IMR-90 (cell line): ENCODE measurements around the gene COL25A1. TPM values are rescaled to one million over a fixed set of nuclear protein-coding genes. Genes with fewer than 3 reads are reported as not detected.

Source experiments
- ATAC-seq: fragments of 200-7000 bp; cut with Tn5 transposase; 2 replicates; pipeline ENCODE4 v1.9.1; 2020; ENCODE audit warnings: low read depth, mild to moderate bottlenecking, moderate library complexity
- BruUV-seq: library from RNA; stranded (reverse); fragments of 400-500 nt; replicated peaks from 2 replicates; lab custom pipeline; 2021; lab: Mats Ljungman, UMichigan
- CTCF ChIA-PET: fragments of 300-600 bp; formaldehyde crosslinking; extraction: SDS; loops from one replicate; lab custom pipeline; 2021; ENCODE audit warnings: antibody characterized with exemption; lab: Yijun Ruan, JAX
- POLR2A ChIA-PET: fragments of 300-600 bp; sonication (Branson Sonifier 250); formaldehyde crosslinking; loops from one replicate; lab custom pipeline; 2022; ENCODE audit warnings: antibody characterized with exemption; ENCODE audit not compliant: unreplicated experiment; lab: Charles Lee
- DNase-seq: peaks from one replicate; pipeline ENCODE4 v3.0.0; 2013
- H2AFZ ChIP-seq: replicated peaks from 2 replicates; pipeline ENCODE3; 2013; ENCODE audit warnings: low read length, mild to moderate bottlenecking; ENCODE audit not compliant: poor library complexity
- H2AK5ac ChIP-seq: 2 replicates; pipeline ENCODE4 v1.6.1; 2013; ENCODE audit warnings: low read depth, low read length, inconsistent platforms
- H2AK9ac ChIP-seq: replicated peaks from 2 replicates; pipeline ENCODE3; 2013; ENCODE audit warnings: mild to moderate bottlenecking, low read depth, low read length, moderate library complexity; ENCODE audit not compliant: poor library complexity
- H2BK120ac ChIP-seq: 2 replicates; pipeline ENCODE4 v1.6.1; 2013; ENCODE audit warnings: low read depth, low read length, inconsistent platforms
- H2BK15ac ChIP-seq: 3 replicates; pipeline ENCODE4 v1.6.1; 2013; ENCODE audit warnings: low read depth, low read length, inconsistent platforms
- H2BK20ac ChIP-seq: 2 replicates; pipeline ENCODE4 v1.6.1; 2013; ENCODE audit warnings: low read depth, mild to moderate bottlenecking, inconsistent platforms, low read length, moderate library complexity
- H2BK5ac ChIP-seq: 2 replicates; pipeline ENCODE4 v1.6.1; 2013; ENCODE audit warnings: mild to moderate bottlenecking, low read depth, low read length, inconsistent platforms; ENCODE audit not compliant: poor library complexity, severe bottlenecking
- H3K14ac ChIP-seq: replicated peaks from 2 replicates; pipeline ENCODE4 v1.6.1; 2013; ENCODE audit warnings: low read depth, low read length, inconsistent platforms
- H3K18ac ChIP-seq: 2 replicates; pipeline ENCODE4 v1.6.1; 2013; ENCODE audit warnings: low read depth, low read length, control low read depth
- H3K23ac ChIP-seq: 2 replicates; pipeline ENCODE4 v1.6.1; 2013; ENCODE audit warnings: low read depth, low read length, inconsistent platforms
- H3K27ac ChIP-seq: 2 replicates; pipeline ENCODE4 v1.5.1; 2013; ENCODE audit warnings: mild to moderate bottlenecking, control low read depth, low read length; ENCODE audit not compliant: insufficient read depth
- H3K27me3 ChIP-seq: 2 replicates; pipeline ENCODE4 v1.6.1; 2013; ENCODE audit warnings: low read length; ENCODE audit not compliant: control insufficient read depth, insufficient read depth
- H3K36me3 ChIP-seq: 2 replicates; pipeline ENCODE4 v1.6.1; 2013; ENCODE audit warnings: low read length, mixed read lengths; ENCODE audit not compliant: control insufficient read depth, insufficient read depth
- H3K4ac ChIP-seq: 2 replicates; pipeline ENCODE4 v1.6.1; 2013; ENCODE audit warnings: low read depth, low read length, inconsistent platforms
- H3K4me1 ChIP-seq: 2 replicates; pipeline ENCODE4 v1.6.1; 2013; ENCODE audit warnings: low read length, mixed read lengths; ENCODE audit not compliant: control insufficient read depth, insufficient read depth
- H3K4me2 ChIP-seq: 2 replicates; pipeline ENCODE4 v1.6.1; 2013; ENCODE audit warnings: low read depth, mild to moderate bottlenecking, control low read depth, low read length, moderate library complexity
- H3K4me3 ChIP-seq: 2 replicates; pipeline ENCODE4 v1.5.1; 2013; ENCODE audit warnings: low read depth, mild to moderate bottlenecking, control low read depth, low read length, moderate library complexity; ENCODE audit not compliant: insufficient read depth
- H3K56ac ChIP-seq: 2 replicates; pipeline ENCODE4 v1.6.1; 2013; ENCODE audit warnings: low read length, inconsistent platforms; ENCODE audit not compliant: insufficient read depth; ENCODE audit errors: extremely low read depth
- H3K79me1 ChIP-seq, 2 experiments: 2 replicates each; pipeline ENCODE4 v1.6.1; 2013; ENCODE audit warnings: low read length in 2 of 2, inconsistent platforms in 1 of 2, low read depth in 1 of 2
- H3K9ac ChIP-seq: 2 replicates; pipeline ENCODE4 v1.6.1; 2013; ENCODE audit warnings: low read depth, low read length, control low read depth
- H3K9me1 ChIP-seq: 2 replicates; pipeline ENCODE4 v1.6.1; 2013; ENCODE audit warnings: low read length, inconsistent platforms; ENCODE audit not compliant: insufficient read depth
- H3K9me3 ChIP-seq: 2 replicates; pipeline ENCODE4 v1.6.1; 2013; ENCODE audit warnings: low read length; ENCODE audit not compliant: control insufficient read depth, insufficient read depth
- H4K20me1 ChIP-seq: 2 replicates; pipeline ENCODE4 v1.6.1; 2013; ENCODE audit warnings: low read length, inconsistent platforms; ENCODE audit not compliant: insufficient read depth
- H4K5ac ChIP-seq: 2 replicates; pipeline ENCODE4 v1.6.1; 2013; ENCODE audit warnings: mild to moderate bottlenecking, low read depth, low read length, control low read depth
- H4K8ac ChIP-seq, 2 experiments: 2 replicates each; pipeline ENCODE4 v1.6.1; 2013; ENCODE audit warnings: low read depth in 2 of 2, low read length in 2 of 2, control low read depth in 1 of 2, inconsistent platforms in 1 of 2
- H4K91ac ChIP-seq: 2 replicates; pipeline ENCODE4 v1.6.1; 2013; ENCODE audit warnings: low read depth, low read length, inconsistent platforms; ENCODE audit not compliant: insufficient read depth
- ELK1 ChIP-seq: fragments of 150-350 bp; IDR thresholded peaks from 2 replicates; pipeline ENCODE4 v1.6.1; 2016; ENCODE audit warnings: low read depth, mild to moderate bottlenecking, low read length, moderate library complexity, borderline replicate concordance
- MAZ ChIP-seq: IDR thresholded peaks from 2 replicates; pipeline ENCODE4 v1.6.1; 2012; ENCODE audit warnings: low read depth, mild to moderate bottlenecking, low read length, improper control_type of control experiment, moderate library complexity, borderline replicate concordance
- SMC3 ChIP-seq: fragments of 150-350 bp; IDR thresholded peaks from 2 replicates; pipeline ENCODE4 v1.6.1; 2016; ENCODE audit warnings: low read depth, mild to moderate bottlenecking, antibody characterized with exemption, low read length, moderate library complexity
- dilution Hi-C: fragments of 300-500 bp; cut with HindIII; formaldehyde crosslinking; loops from one replicate; pipeline ENCODE4 v1.14.3; 2018; ENCODE audit warnings: low sequenced_read_pairs; ENCODE audit not compliant: unreplicated experiment
- in situ Hi-C: fragments of 300-500 bp; cut with MboI; formaldehyde crosslinking; loops from 3 replicates; pipeline ENCODE4 v1.14.3; 2019; ENCODE audit warnings: low sequenced_read_pairs, inconsistent platforms, mixed read lengths
- intact Hi-C: fragments of 100-400 bp; cut with micrococcal nuclease; formaldehyde crosslinking; loops from 2 replicates; pipeline ENCODE4 v1.10.0; 2022
- polyA plus RNA-seq, 3 experiments: library from polyadenylated mRNA; depleted of rRNA; stranded (reverse); fragments of >200 nt; gene quantifications; 2 replicates each; pipeline ENCODE4 v1.2.3, GENCODE V29; 2012; ENCODE audit warnings: low replicate concordance in 1 of 3
- total RNA-seq: library from RNA; depleted of rRNA; stranded (reverse); fragments of >200 nt; gene quantifications from 2 replicates; pipeline ENCODE4 v1.2.3, GENCODE V29; 2012

COL25A1 gene
- total and polyA plus RNA-seq, 2 of the 4 experiments (the other 2 are of a cell fraction): under 0.01 to 0.05 TPM

- no TSS peak for BruUV-seq
- in situ Hi-C loops: no loop called here
- intact Hi-C loops: no loop called here
- no peak overlapping the region for H4K91ac ChIP-seq
- no peak overlapping the region for H2AK5ac ChIP-seq
- H2BK20ac ChIP-seq: no peak overlapping the region
- no peaks in the 10 kb centered on the region for H3K4me1 ChIP-seq
- H4K20me1 ChIP-seq: no peaks in the 10 kb centered on the region
- no peak overlapping the region for H3K4me2 ChIP-seq
- no peak overlapping the region for H2BK5ac ChIP-seq
- DNase-seq: no peak
- H3K27me3 ChIP-seq: no peaks in the 10 kb centered on the region
- H3K27ac ChIP-seq: no peak overlapping the region
- H4K8ac ChIP-seq: no peak overlapping the region
- dilution Hi-C loops: no loop called here
- no peak for ATAC-seq
- no peak overlapping the region for H3K18ac ChIP-seq
- no peak overlapping the region for H3K56ac ChIP-seq
- POLR2A ChIA-PET: no interaction called here
- no peak overlapping the region for H3K23ac ChIP-seq
- no peak overlapping the region for H2BK120ac ChIP-seq
- no peaks in the 10 kb centered on the region for H3K79me1 ChIP-seq
- H2AFZ ChIP-seq: no peak overlapping the region
- H3K36me3 ChIP-seq: no peaks in the 10 kb centered on the region
- no peaks in the 10 kb centered on the region for H3K9me3 ChIP-seq
- H3K4ac ChIP-seq: no peak overlapping the region
- H3K14ac ChIP-seq: no peak overlapping the region
- CTCF ChIA-PET: interaction anchor here (0.7 kb wide), 1 partner anchor 57 kb away, joined by 3 read pairs; no protein-coding TSS in a partner anchor
- H3K9ac ChIP-seq: no peak overlapping the region
- H3K4me3 ChIP-seq: no peak overlapping the region
- no peak overlapping the region for H2AK9ac ChIP-seq
- TF ChIP-seq MAZ (no peak), SMC3 (no peak), ELK1 (no peak)
- H3K9me1 ChIP-seq: no peaks in the 10 kb centered on the region
- H2BK15ac ChIP-seq: no peak overlapping the region
- H4K5ac ChIP-seq: no peak overlapping the region
These were observed 139.0 kb downstream of the COL25A1 start for GRCh38 chr4:109163493-109163892.
